GM18909 (cell line): ENCODE data around the gene NDST1.

Experiments
- ATAC-seq: cut with Tn5 transposase; IDR thresholded peaks from one replicate; pipeline ENCODE4 v1.9.1; 2021; ENCODE audit warnings: mild to moderate bottlenecking; ENCODE audit not compliant: unreplicated experiment, poor library complexity

NDST1 gene

DNA sequence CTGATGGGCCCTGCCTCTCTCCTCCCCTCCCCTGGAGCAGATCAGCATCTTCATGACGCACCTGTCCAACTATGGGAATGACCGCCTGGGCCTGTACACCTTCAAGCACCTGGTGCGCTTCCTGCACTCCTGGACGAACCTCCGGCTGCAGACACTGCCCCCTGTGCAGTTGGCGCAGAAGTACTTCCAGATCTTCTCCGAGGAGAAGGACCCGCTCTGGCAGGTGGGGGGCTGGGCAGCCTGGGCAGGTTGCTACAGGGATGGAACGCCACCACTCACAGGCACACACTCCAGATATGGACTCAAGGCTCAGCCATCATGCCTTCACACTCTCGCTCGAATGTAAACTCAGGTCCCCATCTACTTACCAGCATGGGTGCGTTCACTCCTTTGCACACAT lies 32.1 kb downstream of the NDST1 start:
- ATAC-seq: no peak

DNA sequence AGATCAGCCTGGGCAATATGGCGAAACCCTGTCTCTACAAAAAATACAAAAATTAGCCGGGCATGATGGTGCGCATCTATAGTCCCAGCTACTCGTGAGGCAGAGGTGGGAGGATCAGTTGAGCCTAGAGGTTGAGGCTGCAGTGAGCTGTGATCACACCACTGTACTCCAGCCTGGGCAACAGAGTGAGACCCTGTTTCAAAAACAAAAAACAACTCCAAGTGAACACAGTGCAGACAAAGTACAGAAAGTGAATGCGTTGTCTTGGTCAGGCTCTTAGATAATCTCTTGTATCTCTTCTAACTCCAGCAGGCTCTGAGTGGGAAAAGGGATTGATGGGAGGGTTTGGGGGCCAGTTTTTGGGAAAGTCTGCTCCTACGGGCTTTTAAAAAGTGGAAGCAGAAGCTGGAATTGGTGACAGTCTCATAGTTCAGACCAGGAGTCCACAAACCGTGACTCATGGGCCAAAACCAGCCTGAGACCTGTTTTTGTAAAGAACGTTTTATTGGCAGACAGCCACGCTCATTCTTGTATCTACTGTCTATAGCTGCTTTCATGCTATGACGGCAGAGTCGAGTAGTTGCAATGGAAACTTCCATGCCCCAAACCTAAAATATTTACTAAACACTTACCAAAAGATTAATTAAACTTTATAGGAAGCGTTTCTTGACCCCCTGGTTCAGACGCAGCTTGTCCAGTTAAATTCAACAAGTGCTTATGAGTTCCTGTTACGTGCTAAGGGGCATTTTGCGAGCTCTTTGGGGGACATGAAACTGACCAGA lies 32.9 kb downstream of the NDST1 start:
- ATAC-seq: no peak

DNA sequence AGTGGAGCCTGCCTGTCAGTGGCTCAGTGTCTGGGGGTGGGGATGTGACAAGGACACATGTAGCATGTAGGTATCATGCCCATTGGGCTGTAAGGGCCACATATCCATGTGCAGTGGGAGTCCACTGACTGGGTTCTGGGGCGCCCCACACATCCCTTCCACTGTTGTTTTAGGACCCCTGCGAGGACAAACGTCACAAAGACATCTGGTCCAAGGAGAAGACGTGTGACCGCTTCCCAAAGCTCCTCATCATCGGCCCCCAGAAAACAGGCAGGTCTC lies 33.4 kb downstream of the NDST1 start:
- no peak for ATAC-seq

DNA sequence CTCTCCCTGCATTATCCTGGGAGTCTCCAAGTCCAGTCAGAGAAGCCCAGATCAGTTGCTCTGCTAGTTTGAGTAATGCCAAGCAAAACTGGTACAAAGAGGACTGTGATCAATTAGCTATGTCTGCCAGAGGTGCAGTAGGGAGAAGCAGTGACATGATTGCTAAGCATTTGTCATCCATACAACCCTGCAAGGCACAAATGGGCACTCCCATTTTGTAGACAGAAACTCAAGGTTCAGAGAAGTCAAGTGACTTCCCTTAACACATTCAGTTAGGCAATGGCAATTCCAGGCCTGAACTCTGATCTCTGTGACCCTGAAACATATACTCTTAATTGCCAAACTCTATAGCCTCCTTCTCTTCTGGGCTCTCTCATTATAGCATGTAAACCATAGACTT lies 34.0 kb downstream of the NDST1 start:
- no peak for ATAC-seq

DNA sequence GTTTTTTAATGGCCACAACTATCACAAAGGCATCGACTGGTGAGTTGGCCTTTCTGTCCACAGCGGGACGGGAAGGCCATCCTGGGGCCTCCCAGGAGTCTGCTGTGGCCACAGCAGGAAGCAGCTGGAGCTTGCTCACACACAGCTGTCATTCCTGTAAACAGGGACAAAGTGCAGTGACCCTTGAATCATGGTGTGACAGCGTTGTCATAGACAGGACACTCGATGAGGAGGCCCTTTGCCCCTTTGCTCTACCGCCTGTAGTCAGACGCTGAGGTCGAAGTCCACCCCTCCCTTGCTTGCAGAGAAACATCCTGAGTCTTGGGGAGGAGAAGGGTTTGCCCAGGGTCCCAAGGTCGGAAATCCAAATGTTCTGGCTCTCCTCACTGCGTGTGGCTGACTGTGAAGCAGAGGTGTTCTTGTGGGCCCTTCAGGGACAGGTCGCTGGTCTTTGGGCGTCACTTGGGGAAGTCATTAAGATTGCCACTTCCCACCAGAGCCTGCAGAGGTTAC lies 35.1 kb downstream of the NDST1 start:
- no peak for ATAC-seq

DNA sequence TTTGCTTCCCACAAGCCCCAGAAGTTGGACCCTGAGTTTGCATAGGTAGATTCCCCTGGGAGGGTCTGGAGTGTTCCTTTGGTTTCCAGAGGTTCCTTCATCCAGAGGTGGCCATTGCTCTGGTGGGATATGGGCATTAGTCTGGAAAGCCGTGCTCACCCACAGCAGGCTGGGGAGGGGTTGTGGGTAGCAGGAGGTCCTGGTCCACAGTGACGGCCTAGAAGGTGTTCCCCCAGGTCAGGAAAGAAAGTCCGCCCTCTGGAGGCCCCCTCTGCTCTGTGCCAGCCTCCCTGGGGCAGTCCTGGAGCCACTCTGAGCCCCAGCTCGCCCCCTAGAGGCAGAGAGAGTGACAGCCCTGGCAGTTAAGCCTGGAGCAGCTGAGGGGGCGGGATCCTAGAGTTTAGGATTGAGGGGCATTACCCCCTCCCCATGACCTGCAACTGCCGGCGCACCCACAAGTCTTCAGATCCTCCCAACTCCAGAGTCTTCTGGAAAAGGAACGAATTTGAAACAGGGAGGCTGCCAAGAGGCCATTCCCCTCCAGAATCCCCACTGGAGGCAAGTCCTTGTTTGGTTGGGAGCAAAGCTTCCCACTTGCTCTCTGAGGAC lies 36.8 kb downstream of the NDST1 start:
- ATAC-seq: peak; percentile 94

DNA sequence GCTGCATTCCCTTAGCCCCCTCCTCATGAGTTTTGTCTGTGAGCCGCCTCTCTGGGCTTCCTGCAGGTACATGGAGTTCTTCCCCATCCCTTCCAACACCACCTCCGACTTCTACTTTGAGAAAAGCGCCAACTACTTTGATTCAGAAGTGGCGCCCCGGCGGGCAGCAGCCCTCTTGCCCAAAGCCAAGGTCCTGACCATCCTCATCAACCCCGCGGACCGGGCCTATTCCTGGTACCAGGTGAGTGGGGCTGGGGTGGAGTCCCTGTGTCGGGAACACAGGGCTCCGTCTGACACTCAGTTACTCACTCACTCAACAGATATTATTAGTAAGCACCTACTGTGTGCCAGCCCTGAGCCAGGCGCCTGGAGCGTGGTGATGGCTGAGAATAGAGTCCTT lies 37.3 kb downstream of the NDST1 start:
- no peak for ATAC-seq

DNA sequence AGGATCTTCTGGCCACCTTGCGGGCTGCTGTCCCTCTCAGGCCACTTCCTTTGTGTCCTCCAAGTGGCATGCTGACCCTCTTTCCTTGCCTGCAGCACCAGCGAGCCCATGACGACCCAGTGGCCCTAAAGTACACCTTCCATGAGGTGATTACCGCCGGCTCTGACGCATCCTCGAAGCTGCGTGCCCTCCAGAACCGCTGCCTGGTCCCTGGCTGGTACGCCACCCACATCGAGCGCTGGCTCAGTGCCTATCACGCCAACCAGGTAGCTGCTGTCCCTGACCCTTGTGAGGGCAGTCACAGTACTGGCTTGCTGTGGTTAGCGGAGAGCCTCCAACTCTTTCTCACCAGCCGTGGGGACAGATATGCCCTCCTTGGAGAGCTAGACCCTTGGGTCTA lies 40.2 kb downstream of the NDST1 start:
- no peak for ATAC-seq

DNA sequence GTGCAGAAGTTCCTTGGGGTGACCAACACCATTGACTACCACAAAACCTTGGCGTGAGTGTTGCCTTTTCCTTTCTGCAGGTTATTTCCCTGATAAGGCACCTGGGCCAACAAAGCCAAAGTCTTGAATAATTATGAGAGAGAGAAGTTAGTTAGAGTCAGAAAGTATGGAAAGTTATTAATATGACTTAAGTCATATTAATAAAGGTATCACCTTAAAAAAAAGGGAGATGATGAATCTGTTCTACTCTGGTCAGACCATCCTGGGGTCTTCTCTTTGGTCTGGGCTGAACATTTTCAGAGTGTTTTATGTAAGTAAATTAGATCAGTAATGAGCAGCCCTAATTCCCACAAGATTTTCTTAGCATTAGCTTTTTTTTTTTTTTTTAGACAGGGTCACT lies 41.8 kb downstream of the NDST1 start:
- no peak for ATAC-seq

DNA sequence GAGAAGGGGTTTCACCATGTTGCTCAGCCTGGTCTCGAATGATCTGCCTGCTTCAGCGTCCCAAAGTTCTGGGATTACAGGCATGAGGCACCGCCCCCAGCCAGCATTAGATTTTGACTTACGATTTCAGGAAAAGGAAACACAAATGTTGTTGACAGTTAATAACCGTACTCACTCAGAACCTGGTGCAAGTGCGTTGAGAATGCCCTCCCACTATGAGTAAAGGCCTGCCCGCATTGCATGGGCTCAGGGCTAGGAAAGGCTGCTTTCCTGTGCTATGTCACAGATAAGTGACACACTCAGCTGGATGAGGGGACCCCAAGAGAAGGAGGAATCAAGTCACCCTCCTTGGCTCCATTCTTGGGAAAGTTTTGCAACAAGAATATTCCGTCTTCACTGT lies 42.4 kb downstream of the NDST1 start:
- ATAC-seq: no peak

DNA sequence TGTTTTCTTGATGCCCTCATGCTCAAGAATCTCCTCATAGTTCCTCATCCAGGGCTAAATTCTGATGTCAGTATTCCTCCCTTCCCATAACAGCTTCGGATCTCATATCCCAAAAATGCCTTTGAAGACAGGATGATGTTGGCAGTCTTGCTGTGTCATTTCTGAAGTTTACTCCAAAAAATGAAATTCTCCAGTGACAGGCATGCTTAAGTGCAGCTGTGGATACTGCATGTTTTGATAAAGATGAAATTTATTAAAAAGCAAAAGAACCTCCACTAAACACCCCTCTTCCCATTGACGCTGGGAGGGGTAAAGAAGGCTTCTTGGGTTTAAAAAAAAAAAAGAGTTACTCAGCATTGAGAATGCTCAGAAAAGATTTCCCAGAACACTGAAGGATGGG lies 43.1 kb downstream of the NDST1 start:
- no peak for ATAC-seq

DNA sequence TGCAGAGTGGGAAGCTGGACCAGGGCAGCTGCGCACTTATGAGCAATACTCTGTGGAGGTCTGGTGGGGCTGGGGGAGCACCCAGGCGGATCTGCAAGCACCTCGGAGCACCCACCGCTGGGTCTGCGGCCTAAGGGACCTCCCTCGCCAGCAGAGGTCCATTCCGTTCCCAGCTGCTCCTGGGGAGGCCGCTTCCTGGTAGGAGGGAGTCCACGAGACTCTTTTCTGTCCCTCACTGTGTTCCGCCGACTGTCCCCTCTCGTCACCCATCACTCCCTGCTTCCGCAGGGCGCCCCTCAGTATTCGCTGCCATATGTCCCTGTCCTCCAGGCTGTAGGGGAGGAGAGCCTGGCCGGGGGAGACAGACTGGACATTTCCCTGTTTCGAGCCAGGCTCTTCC lies 45.5 kb downstream of the NDST1 start:
- no peak for ATAC-seq

DNA sequence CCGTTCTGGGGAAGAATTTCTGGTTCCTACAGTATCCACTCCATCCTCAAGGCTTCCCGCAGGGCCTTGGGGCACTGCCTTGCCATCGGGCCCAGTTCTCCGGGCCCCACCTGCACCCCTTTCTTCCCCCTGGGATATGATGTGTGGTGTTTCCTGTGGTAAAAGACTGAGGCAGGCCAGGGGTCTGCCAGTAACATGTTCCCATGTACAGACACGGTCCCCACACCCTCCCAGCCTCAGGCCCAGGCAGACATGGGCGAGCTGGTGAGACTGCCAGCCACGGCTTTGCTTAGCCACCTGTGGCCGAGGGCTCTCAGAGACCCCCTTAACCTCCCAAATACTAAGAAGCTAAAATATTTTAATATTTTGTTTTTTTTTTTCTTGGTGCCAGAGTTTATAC lies 46.0 kb downstream of the NDST1 start:
- no peak for ATAC-seq

DNA sequence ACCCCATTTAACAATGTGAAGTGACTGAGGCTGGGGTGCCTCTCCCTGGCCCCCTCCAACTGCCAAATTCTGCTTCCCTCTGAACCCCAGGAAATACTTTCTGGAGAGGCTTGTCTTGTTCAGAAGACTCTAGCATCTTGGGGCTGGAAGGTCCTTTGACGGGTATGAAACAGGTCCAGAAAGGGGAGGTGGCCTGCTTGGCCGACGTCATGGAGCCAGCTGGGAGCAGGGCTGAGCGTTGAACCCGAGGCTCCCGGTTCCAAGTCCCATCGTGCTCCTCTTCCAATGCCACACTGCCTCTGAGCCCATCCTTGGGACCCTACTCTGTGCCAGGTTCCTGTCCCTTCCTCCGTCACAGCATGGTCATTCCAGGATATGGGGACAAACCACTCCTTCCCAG lies 46.9 kb downstream of the NDST1 start:
- ATAC-seq: no peak

DNA sequence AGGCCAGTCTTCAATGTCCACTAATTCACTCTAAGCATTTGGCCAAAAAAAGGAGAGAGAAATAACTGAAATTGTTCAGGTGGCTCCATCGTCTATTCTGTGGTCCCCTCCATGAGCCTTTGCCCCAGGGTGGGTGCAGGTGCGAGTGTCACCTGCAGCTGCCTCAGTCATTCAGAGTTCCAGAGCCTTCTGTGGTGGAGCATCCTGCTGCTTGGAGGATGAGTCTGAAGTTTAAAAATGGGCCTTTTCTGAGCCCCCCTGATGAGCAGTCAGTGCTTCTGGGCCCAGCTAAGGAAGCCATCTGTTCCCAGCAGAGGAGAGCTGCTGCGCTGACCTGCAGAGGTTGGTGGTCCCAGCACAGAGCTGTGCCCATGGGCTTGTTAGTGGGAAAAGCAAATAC lies 48.2 kb downstream of the NDST1 start:
- no peak for ATAC-seq

DNA sequence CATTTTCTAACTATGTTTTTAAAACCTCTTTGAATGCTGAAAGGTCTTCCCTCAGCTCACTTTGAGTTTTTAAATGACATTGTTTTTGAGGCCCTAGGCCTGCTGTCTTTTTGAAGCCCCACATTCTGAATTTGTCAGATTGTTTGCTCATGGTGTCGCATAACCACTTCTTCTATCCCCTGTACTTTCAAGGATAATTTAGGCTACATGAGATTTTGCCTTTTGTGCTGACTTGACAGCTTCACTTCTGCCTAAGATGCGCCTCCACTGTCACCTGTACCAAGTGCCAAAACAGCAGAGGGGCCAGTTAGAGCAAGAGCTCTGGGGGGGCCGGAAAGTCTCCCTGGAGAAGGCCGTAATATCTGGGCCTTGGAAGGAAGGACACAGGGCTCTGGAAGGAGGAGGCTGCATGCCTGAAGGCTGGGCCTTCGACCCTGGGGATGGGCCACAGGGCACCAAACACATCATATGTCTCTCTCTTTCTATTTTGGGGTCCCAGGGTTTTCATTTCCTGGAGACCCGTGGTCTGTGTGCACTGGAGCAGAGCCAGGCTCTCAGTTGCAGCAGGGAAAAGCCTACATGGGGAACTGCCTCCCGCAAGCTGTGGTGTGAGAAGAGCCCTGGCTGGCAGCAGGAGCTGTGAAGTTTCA lies 49.1 kb downstream of the NDST1 start:
- no peak for ATAC-seq

DNA sequence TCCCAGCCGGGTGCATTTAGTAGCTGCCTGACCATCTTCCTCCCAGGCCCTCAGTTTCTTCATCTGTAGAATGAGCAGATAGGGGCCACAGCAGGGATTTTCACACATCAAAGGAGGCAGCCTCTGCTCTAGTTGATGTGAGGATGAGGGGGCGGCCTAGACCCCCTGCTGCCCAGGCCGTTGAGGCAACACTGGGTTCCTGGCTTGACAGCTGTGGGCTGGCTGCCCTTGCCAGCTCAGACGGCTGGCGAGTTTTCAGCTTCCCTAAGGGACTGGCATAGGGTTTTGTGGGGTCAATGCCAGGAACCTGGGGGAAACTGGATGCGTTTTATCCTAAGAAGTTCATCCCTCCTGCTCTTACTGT lies 49.6 kb downstream of the NDST1 start:
- ATAC-seq: no peak

DNA sequence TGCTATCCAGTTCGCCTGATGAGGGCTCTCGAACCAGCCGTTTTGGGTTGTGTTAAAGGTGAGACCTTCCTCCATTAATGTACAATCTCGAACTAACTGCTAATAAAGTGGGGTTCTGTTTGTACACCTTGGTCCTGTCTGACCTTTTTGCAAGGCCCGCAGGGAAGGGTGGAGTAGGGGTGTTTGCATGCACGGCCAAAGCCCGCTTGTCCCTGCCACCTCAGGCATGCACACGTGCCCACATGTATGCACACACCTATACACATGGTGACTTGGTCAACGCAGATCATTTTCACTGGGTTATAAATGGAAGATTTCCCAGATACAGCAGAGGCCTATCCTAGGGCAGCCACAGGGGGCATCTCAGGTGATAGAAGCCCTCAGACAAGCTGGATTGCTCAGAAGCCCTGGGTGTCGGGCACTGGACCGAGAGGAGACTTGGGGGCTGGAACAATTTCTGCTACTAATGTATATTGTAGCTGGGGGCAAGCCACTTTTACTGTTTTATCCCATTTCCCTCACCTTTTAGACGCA lies 50.2 kb downstream of the NDST1 start:
- no peak for ATAC-seq

DNA sequence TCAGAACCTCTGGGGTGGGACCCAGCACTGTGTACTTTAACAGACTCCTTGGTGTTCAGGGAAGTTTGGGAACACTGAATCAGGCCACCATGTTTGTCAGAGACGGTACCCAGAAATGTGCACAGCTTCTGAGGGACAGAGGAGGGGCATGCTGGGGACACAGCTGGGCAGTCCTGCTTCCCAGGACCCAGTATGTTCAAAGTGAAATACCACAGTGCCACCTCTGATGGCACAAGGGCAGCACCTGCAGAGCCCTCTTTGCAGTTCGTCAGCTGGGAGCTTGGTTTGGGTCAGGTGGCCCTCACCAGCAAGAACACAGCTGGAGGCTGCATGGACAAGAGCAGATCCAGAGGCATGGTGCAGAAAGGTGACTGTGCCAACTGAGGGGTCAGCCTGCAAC lies 51.2 kb downstream of the NDST1 start:
- ATAC-seq: no peak

DNA sequence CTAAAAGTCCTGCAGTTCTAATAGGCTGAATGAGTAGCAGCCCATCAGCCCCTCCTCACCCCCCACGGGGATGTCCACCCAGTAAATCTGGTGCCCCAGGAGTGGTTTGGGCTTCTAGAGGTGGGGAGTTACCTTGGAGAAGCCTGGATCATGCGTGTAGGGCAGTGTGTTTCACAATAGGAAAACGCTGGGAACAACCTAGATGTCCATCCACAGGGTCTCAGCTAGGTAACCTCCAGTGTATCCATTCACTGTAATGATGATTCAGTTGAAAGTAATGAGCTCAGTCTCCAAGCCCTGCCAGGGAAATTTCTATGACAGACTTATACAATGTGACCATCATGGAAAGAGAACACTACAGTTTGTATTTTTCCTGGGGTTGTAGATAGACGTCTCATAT lies 51.8 kb downstream of the NDST1 start:
- ATAC-seq: no peak

DNA sequence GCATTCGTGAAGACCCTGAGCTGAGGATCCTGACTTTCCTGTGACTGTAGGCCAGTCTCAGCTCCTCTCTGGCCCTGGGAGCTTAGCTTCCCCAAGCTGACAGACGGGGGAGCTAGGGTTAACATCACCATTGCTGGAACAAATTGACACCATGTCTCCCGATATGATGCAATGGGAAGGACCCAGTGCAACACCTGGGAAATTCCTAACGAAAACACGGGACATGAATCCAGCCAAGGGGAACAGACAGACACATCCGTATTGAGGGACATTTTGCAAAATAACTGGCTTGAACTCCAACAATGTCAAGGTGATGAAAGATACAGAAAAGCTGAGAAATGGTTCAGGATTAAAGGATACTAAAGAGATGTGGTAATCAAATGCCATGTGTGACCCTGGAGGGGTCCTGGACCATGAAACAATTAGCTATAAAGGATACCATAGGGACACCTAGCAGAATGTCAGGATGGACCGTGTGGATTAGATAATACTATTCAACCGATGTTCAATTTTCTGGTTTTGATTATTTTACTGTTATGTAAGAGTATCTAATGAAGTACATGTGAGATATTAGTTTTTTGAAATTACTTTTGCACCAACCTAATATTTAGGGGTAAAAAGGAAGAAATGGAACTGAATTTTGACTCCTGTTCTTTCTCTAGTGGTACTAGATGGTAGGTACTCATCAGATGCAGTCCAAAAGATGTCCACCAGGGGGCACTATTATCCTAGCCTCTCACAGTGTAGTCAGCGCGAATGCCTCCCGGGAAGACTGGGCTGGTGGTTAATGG lies 52.7 kb downstream of the NDST1 start:
- peak; percentile 79 for ATAC-seq
